ENCODE results near the gene RALGDS.
"Not testable (repeated sequence)": the region's sequence is repeated elsewhere in the genome, so short reads cannot be mapped to it uniquely, and the experiment has no call there.

The RALGDS gene

GRCh38 chr9:133089271-133089671, 31.8 kb downstream of the RALGDS start:
- no peak for DNase-seq (ENCODE audit: low read depth in 2 of 2)

GRCh38 chr9:133088756-133089155, 32.3 kb downstream of the RALGDS start:
- no peak for DNase-seq (ENCODE audit: low read depth in 2 of 2)

GRCh38 chr9:133088146-133088750, 32.8 kb downstream of the RALGDS start:
- DNase-seq (ENCODE audit: low read depth in 2 of 2), result no peak

- no peak for DNase-seq (ENCODE audit: low read depth in 2 of 2)
These were observed 33.5 kb downstream of the RALGDS start for GRCh38 chr9:133087429-133088145.

GRCh38 chr9:133086894-133087293, 34.1 kb downstream of the RALGDS start:
- DNase-seq (ENCODE audit: low read depth in 2 of 2), result no peak

- DNase-seq (ENCODE audit: low read depth in 2 of 2), result not testable (repeated sequence)
These were observed 34.7 kb downstream of the RALGDS start for GRCh38 chr9:133086212-133086860.

GRCh38 chr9:133083688-133084087, 37.4 kb downstream of the RALGDS start:
- not testable (repeated sequence) for DNase-seq (ENCODE audit: low read depth in 2 of 2)

- DNase-seq (ENCODE audit: low read depth in 2 of 2), result not testable (repeated sequence)
These were observed 38.9 kb downstream of the RALGDS start for GRCh38 chr9:133081957-133082644.

- not testable (repeated sequence) for DNase-seq (ENCODE audit: low read depth in 2 of 2)
These were observed 40.0 kb downstream of the RALGDS start for GRCh38 chr9:133080786-133081779.

- DNase-seq (ENCODE audit: low read depth in 2 of 2), result no peak
These were observed 40.9 kb downstream of the RALGDS start for GRCh38 chr9:133080161-133080560.

- DNase-seq (ENCODE audit: low read depth in 2 of 2), result no peak
These were observed 42.6 kb downstream of the RALGDS start for GRCh38 chr9:133078486-133078885.

- DNase-seq (ENCODE audit: low read depth in 2 of 2), result no peak
These were observed 44.3 kb downstream of the RALGDS start for GRCh38 chr9:133076691-133077090.

- no peak for DNase-seq (ENCODE audit: low read depth in 2 of 2)
These were observed 45.0 kb downstream of the RALGDS start for GRCh38 chr9:133075925-133076630.

GRCh38 chr9:133074111-133074651, 46.9 kb downstream of the RALGDS start:
- DNase-seq (ENCODE audit: low read depth in 2 of 2), result no peak

- DNase-seq (ENCODE audit: low read depth in 2 of 2), result no peak
These were observed 47.7 kb downstream of the RALGDS start for GRCh38 chr9:133073086-133074014.

GRCh38 chr9:133072210-133072609, 48.8 kb downstream of the RALGDS start:
- not testable (repeated sequence) for DNase-seq (ENCODE audit: low read depth in 2 of 2)

GRCh38 chr9:133071484-133072150, 49.4 kb downstream of the RALGDS start:
- no peak for DNase-seq (ENCODE audit: low read depth in 2 of 2)

GRCh38 chr9:133070985-133071384, 50.1 kb downstream of the RALGDS start:
- DNase-seq (ENCODE audit: low read depth in 2 of 2), result not testable (repeated sequence)

Data from stimulated activated CD8-positive, alpha-beta memory T cell treated with anti-CD3 and anti-CD28 coated beads, Interleukin-7, amount 100 ng/mL, for 4 hours (primary cell).